Colonic mucosa (tissue), 4 donors: ENCODE measurements around the gene MRPL1. TPM values are rescaled to one million over a fixed set of nuclear protein-coding genes. Genes with fewer than 3 reads are reported as not detected.

Experiments used
- DNase-seq: peaks from one replicate; pipeline ENCODE4 v3.0.0-alpha.2; 2020
- H3K27ac ChIP-seq: fragments of 200-600 bp; one replicate; pipeline ENCODE4 v1.8.0; 2021
- H3K27me3 ChIP-seq: fragments of 200-600 bp; one replicate; pipeline ENCODE4 v1.8.0; 2021
- H3K36me3 ChIP-seq: fragments of 200-600 bp; one replicate; pipeline ENCODE4 v1.8.0; 2021
- H3K4me1 ChIP-seq: fragments of 200-600 bp; one replicate; pipeline ENCODE4 v1.8.0; 2021; ENCODE audit warnings: mild to moderate bottlenecking
- H3K4me3 ChIP-seq: fragments of 200-600 bp; one replicate; pipeline ENCODE4 v1.8.0; 2021
- H3K9ac ChIP-seq, 2 donors: one replicate each; pipeline ENCODE4 v1.7.0; 2013; ENCODE audit warnings: control low read depth in 2 of 2, low read depth in 2 of 2, low read length in 2 of 2
- H3K9me3 ChIP-seq: fragments of 200-600 bp; one replicate; pipeline ENCODE4 v1.8.0; 2021
- intact Hi-C: fragments of 100-400 bp; cut with DNase I; formaldehyde crosslinking; loops from one replicate; pipeline ENCODE4 v1.14.1; 2022
- total RNA-seq, 2 donors: library from RNA; stranded (reverse); fragmentation: NEBNext Ultra II Directional in 1 of 2; extraction: Animal tissue kit (Norgen Biotek cat#: 25700) in 1 of 2; gene quantifications; one replicate each; pipeline ENCODE4 v1.2.1, GENCODE V29; 2021
- TF ChIP-seq, protein P1 (sequence below): fragments of 200-600 bp; IDR thresholded peaks from one replicate; pipeline ENCODE4 v1.8.0; 2022; ENCODE audit warnings: antibody characterized with exemption, mild to moderate bottlenecking
- donor health status: healthy.
- donor health status: DM: no; HTN: no; CAD: no.
- donor health status: DM: no; HTN: no; CAD: no.

Gene MRPL1
- total RNA-seq, 2 donors from 2014 or later: 37.2 to 42.3 TPM

DNA sequence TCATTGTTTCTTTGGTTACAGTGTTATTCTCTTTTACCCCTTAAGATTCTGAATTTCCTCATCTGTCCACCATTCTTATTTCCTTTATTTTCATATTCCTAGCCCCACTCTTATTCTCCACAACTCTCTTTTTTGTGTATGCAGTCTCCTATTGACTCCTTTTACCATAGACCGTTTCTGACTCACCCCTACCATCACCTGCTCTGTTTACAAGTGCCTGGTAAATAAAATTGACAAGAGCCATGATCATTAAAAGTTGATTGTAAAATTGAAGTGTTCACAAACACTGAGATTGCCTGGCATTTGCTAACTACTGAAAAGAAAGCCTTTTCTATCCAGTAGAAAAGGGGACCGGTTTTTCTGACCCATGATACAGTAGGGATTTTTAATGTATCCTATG lies 54.4 kb downstream of the MRPL1 start:
- H3K9me3 ChIP-seq: no peaks in the 10 kb centered on the region
- no peak overlapping the region for H3K27ac ChIP-seq
- no peak overlapping the region for H3K9ac ChIP-seq
- intact Hi-C loops: no loop called here
- no peaks in the 10 kb centered on the region for H3K36me3 ChIP-seq
- TF ChIP-seq, protein P1, sequence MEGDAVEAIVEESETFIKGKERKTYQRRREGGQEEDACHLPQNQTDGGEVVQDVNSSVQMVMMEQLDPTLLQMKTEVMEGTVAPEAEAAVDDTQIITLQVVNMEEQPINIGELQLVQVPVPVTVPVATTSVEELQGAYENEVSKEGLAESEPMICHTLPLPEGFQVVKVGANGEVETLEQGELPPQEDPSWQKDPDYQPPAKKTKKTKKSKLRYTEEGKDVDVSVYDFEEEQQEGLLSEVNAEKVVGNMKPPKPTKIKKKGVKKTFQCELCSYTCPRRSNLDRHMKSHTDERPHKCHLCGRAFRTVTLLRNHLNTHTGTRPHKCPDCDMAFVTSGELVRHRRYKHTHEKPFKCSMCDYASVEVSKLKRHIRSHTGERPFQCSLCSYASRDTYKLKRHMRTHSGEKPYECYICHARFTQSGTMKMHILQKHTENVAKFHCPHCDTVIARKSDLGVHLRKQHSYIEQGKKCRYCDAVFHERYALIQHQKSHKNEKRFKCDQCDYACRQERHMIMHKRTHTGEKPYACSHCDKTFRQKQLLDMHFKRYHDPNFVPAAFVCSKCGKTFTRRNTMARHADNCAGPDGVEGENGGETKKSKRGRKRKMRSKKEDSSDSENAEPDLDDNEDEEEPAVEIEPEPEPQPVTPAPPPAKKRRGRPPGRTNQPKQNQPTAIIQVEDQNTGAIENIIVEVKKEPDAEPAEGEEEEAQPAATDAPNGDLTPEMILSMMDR: no peak
- no peak for DNase-seq
- no peaks in the 10 kb centered on the region for H3K4me1 ChIP-seq
- H3K4me3 ChIP-seq: no peak overlapping the region
- no peaks in the 10 kb centered on the region for H3K27me3 ChIP-seq

DNA sequence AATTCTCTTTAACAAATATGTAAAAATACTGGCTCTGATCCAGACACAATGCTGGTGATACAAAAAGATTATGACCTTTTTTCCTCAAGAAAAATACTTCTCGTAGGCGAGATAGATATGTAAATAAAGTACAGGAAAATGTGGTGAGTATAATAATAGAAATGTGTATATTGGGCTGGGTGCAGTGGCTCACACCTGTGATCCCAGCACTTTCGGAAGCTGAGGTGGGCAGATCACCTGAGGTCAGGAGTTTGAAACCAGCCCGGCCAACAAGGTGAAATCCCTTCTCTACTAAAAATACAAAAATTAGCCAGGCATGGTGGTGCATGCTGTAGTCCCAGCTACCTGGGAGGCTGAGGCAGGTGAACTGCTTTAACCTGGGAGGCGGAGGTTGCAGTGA lies 55.0 kb downstream of the MRPL1 start:
- H3K4me3 ChIP-seq: no peak overlapping the region
- H3K9me3 ChIP-seq: no peaks in the 10 kb centered on the region
- TF ChIP-seq, protein P1: no peak
- intact Hi-C loops: no loop called here
- H3K27ac ChIP-seq: no peak overlapping the region
- H3K9ac ChIP-seq: no peak overlapping the region
- no peak for DNase-seq
- H3K4me1 ChIP-seq: no peaks in the 10 kb centered on the region
- H3K27me3 ChIP-seq: no peaks in the 10 kb centered on the region
- no peaks in the 10 kb centered on the region for H3K36me3 ChIP-seq

DNA sequence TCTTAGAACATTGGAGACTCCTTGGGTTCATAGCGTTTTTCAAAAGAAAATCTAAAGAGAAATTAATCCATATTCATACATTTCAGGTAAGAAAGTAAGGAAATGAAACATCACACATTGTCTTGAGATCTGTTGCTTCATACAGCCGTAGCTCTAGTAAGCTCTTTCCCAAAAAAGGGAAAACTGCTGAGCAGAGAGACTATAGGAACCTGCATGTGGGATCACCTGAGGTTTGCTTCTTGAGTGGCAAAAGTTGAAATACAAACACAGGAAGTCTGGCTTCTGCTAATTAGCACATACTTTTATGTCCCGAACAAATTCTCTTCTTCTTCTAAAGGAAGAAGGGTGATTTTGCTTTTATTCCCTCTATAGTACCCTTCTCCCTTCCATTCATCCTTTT lies 57.7 kb downstream of the MRPL1 start:
- intact Hi-C loops: no loop called here
- H3K4me1 ChIP-seq: no peaks in the 10 kb centered on the region
- TF ChIP-seq, protein P1: no peak
- H3K27me3 ChIP-seq: no peaks in the 10 kb centered on the region
- no peaks in the 10 kb centered on the region for H3K36me3 ChIP-seq
- no peaks in the 10 kb centered on the region for H3K9me3 ChIP-seq
- H3K27ac ChIP-seq: no peak overlapping the region
- H3K9ac ChIP-seq: no peak overlapping the region
- no peak for DNase-seq
- no peak overlapping the region for H3K4me3 ChIP-seq

DNA sequence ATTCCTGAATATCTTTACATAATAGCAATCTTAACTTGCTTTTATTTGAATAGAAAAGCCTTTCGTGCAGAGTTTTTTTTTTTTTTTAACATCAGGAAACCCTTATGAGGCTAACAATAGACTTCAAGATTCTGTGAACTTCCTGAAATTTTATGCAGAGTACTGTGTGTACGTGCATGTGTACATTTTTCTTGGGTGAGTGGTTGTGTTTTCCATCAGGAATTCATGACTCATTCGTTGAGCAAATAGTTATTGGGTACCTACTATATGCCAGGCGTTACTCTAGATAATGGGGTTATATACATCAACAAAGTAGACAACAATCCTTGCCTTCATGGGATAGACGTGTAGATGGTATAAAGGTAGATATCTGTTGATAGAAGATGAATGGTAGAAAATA lies 59.1 kb downstream of the MRPL1 start:
- H3K27ac ChIP-seq: no peak overlapping the region
- intact Hi-C loops: no loop called here
- TF ChIP-seq, protein P1: no peak

DNA sequence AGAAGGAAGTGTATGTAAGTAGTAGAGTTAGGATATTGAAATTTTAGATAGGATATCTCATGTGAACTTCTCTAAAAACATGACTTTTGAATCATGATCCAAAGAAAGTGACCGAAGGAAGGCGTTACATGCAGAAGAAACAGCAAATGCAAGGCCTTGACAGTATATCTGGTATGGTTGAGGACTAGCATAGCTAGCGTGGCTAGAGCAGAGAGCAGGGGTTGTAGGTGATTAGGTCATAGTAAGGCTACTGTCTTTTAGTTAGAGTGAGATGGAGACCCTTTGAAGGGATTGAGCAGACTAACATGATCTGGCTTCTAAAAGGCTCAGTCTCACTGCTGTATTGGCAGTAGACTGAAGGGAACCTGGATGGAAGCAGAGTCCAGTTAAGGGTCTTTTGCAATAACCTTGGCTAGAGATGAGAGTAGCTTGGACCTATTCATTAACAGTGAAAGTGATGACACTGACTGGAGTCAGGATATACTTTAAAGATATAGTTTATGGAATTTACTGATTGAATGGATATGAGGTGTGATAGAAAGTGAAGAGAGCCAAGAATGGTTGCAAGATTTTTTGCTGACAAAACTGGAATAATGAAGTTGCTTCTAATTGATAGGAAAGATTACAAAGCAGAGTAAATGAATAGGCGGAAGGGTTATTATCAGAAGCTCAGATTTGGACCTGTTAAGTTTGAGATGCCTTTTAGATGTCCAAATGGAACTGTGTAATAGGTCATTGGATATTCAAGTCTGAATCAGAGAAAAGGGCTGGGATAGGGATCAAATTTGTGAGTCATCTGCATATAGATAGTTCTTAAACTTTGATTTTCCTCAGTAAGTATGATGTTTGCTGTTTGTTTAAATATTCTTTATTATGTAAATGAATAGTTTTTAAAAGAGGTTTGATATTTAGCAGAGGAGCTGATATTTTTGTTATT lies 59.8 kb downstream of the MRPL1 start:
- H3K9me3 ChIP-seq: no peaks in the 10 kb centered on the region
- no peak overlapping the region for H3K9ac ChIP-seq
- no peaks in the 10 kb centered on the region for H3K27me3 ChIP-seq
- DNase-seq: no peak
- no peaks in the 10 kb centered on the region for H3K4me1 ChIP-seq
- intact Hi-C loops: no loop called here
- TF ChIP-seq, protein P1: no peak
- no peaks in the 10 kb centered on the region for H3K36me3 ChIP-seq
- no peak overlapping the region for H3K27ac ChIP-seq
- no peak overlapping the region for H3K4me3 ChIP-seq

More for the DNA sequence above, 59.1 kb downstream of the MRPL1 start:
- Histone ChIP-seq H3K9me3 (no peaks in the 10 kb centered on the region), H3K27me3 (no peaks in the 10 kb centered on the region), H3K9ac (no peak overlapping the region), H3K4me1 (no peaks in the 10 kb centered on the region), H3K4me3 (no peak overlapping the region), H3K36me3 (no peaks in the 10 kb centered on the region)
- no peak for DNase-seq
